IMR-90 (cell line): ENCODE data around the gene FGGY.

Experiments used
- BHLHE40 ChIP-seq: fragments of 150-350 bp; IDR thresholded peaks from 2 replicates; pipeline ENCODE4 v1.6.1; 2016; ENCODE audit warnings: mild to moderate bottlenecking, low read depth, low read length
- FOS ChIP-seq: fragments of 150-350 bp; IDR thresholded peaks from 2 replicates; pipeline ENCODE4 v1.6.1; 2016; ENCODE audit warnings: low read depth, low read length
- MAFK ChIP-seq: IDR thresholded peaks from 2 replicates; pipeline ENCODE4 v1.6.1; 2012; ENCODE audit warnings: low read depth, low read length, improper control_type of control experiment
- MXI1 ChIP-seq: IDR thresholded peaks from 2 replicates; pipeline ENCODE4 v1.6.1; 2012; ENCODE audit warnings: low read depth, mild to moderate bottlenecking, low read length, moderate library complexity, borderline replicate concordance
- POLR2A ChIP-seq: IDR thresholded peaks from 2 replicates; pipeline ENCODE4 v1.6.1; 2012; ENCODE audit warnings: mild to moderate bottlenecking, low read depth, low read length
- RAD21 ChIP-seq: IDR thresholded peaks from 2 replicates; pipeline ENCODE4 v1.6.1; 2012; ENCODE audit warnings: low read length, improper control_type of control experiment
- RCOR1 ChIP-seq: IDR thresholded peaks from 2 replicates; pipeline ENCODE4 v1.6.1; 2012; ENCODE audit warnings: mild to moderate bottlenecking, low read length, improper control_type of control experiment; ENCODE audit not compliant: insufficient replicate concordance
- TF ChIP-seq, protein P1 (sequence below): conservative IDR thresholded peaks from 2 replicates; pipeline ENCODE4 v1.5.1; 2012; ENCODE audit warnings: mild to moderate bottlenecking, low read depth, low read length, improper control_type of control experiment
- TF ChIP-seq, protein P2 (sequence below): fragments of 150-350 bp; IDR thresholded peaks from 2 replicates; pipeline ENCODE4 v1.6.1; 2017; ENCODE audit warnings: mild to moderate bottlenecking, antibody characterized with exemption, low read length, low read depth

DNA sequence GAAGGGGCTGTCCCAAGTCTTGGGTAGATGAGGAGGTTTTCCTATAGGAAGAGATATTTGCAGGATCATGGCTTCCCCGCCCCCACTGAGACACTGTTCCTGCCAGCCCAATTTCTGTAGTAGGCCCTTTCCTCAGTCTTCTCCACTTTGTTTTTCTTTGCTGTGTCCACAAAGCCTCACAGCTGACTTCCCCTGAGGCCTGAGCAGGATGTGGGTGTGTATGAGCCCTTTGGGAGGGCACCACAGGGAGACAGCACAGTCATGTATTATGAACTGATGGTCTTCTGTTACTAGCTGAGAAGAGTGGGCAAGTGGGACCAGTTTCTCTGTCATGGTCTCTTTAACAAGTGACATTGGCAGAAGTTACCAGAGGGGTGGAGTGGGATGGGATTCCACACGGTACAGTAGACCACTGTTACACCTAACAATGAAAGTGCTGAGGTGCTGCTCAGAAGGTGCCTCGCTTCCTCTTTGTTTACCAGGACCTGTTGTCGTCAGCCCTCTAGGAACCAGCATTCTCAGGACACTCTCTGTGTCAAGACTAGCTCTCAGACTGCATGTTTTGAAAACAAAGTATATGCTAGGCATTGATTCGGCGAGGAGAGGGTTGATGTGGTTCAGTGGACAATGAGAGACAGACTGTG lies 264.0 kb downstream of the FGGY start:
- TF ChIP-seq FOS (no peak), MXI1 (no peak), RAD21 (no peak), POLR2A (no peak), MAFK (no peak), RCOR1 (no peak), BHLHE40 (no peak)
- TF ChIP-seq, protein P1, sequence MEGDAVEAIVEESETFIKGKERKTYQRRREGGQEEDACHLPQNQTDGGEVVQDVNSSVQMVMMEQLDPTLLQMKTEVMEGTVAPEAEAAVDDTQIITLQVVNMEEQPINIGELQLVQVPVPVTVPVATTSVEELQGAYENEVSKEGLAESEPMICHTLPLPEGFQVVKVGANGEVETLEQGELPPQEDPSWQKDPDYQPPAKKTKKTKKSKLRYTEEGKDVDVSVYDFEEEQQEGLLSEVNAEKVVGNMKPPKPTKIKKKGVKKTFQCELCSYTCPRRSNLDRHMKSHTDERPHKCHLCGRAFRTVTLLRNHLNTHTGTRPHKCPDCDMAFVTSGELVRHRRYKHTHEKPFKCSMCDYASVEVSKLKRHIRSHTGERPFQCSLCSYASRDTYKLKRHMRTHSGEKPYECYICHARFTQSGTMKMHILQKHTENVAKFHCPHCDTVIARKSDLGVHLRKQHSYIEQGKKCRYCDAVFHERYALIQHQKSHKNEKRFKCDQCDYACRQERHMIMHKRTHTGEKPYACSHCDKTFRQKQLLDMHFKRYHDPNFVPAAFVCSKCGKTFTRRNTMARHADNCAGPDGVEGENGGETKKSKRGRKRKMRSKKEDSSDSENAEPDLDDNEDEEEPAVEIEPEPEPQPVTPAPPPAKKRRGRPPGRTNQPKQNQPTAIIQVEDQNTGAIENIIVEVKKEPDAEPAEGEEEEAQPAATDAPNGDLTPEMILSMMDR: no peak
- TF ChIP-seq, protein P2, sequence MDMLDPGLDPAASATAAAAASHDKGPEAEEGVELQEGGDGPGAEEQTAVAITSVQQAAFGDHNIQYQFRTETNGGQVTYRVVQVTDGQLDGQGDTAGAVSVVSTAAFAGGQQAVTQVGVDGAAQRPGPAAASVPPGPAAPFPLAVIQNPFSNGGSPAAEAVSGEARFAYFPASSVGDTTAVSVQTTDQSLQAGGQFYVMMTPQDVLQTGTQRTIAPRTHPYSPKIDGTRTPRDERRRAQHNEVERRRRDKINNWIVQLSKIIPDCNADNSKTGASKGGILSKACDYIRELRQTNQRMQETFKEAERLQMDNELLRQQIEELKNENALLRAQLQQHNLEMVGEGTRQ: no peak
